CD4-positive, alpha-beta T cell (primary cell): ENCODE data around the gene CRACR2A. TPM values are rescaled to one million over a fixed set of nuclear protein-coding genes. Genes with fewer than 3 reads are reported as not detected.

Source experiments
- ATAC-seq: fragments of 200-7000 bp; cut with Tn5 transposase; one replicate; pipeline ENCODE4 v1.10.0; 2022; ENCODE audit warnings: mild to moderate bottlenecking; ENCODE audit not compliant: poor library complexity
- CTCF ChIA-PET: fragments of 350-600 bp; sonication (Branson Sonifier 250); formaldehyde crosslinking; loops from one replicate; lab custom pipeline; 2021; ENCODE audit warnings: antibody characterized with exemption, inconsistent platforms; lab: Charles Lee
- POLR2A ChIA-PET: fragments of 350-600 bp; sonication (Branson Sonifier 250); formaldehyde crosslinking; loops from one replicate; lab custom pipeline; 2021; ENCODE audit warnings: antibody characterized with exemption, inconsistent platforms; lab: Charles Lee
- DNase-seq, 14 experiments: peaks; one replicate each; pipeline ENCODE4 v3.0.0-alpha.2; 2013 to 2020; ENCODE audit warnings: mixed read lengths in 2 of 14
- H3K27ac ChIP-seq, 2 donors: one replicate each; pipeline versions ENCODE4 v1.5.1 to v1.7.0; 2013; ENCODE audit warnings: low read length in 2 of 2, low read depth in 1 of 2, mild to moderate bottlenecking in 1 of 2
- H3K27me3 ChIP-seq, 2 experiments: 1 replicate in 1 of 2; 2 replicates in 1 of 2; pipeline versions ENCODE4 v1.6.1 to v1.7.0; 2013; ENCODE audit warnings: low read length in 2 of 2, control low read depth in 1 of 2, mild to moderate bottlenecking in 1 of 2, moderate library complexity in 1 of 2; ENCODE audit not compliant: insufficient read depth in 2 of 2, control insufficient read depth in 1 of 2
- H3K36me3 ChIP-seq: one replicate; pipeline ENCODE4 v1.6.1; 2013; ENCODE audit warnings: low read length, control low read depth; ENCODE audit not compliant: insufficient read depth
- H3K4me1 ChIP-seq: one replicate; pipeline ENCODE4 v1.6.1; 2013; ENCODE audit warnings: low read length, control low read depth; ENCODE audit not compliant: insufficient read depth
- H3K4me3 ChIP-seq: one replicate; pipeline ENCODE4 v1.5.1; 2013; ENCODE audit warnings: mild to moderate bottlenecking, low read length, moderate library complexity
- H3K9me3 ChIP-seq, 2 experiments: 1 replicate in 1 of 2; 2 replicates in 1 of 2; pipeline versions ENCODE4 v1.6.1 to v1.7.0; 2013; ENCODE audit warnings: low read length in 2 of 2, mild to moderate bottlenecking in 2 of 2, control low read depth in 1 of 2, moderate library complexity in 1 of 2; ENCODE audit not compliant: control insufficient read depth in 1 of 2, insufficient read depth in 1 of 2
- H3K27ac Mint-ChIP-seq: one replicate; pipeline ENCODE4 v1.8.0; 2020; ENCODE audit warnings: mixed read lengths
- H3K27me3 Mint-ChIP-seq: one replicate; pipeline ENCODE4 v1.8.0; 2021; ENCODE audit warnings: mixed read lengths
- H3K36me3 Mint-ChIP-seq: one replicate; pipeline ENCODE4 v1.8.0; 2021; ENCODE audit warnings: low read depth, mixed read lengths
- H3K4me1 Mint-ChIP-seq: one replicate; pipeline ENCODE4 v1.8.0; 2021; ENCODE audit warnings: low read depth, mixed read lengths
- H3K4me3 Mint-ChIP-seq: one replicate; pipeline ENCODE4 v1.8.0; 2020; ENCODE audit warnings: mild to moderate bottlenecking, mixed read lengths
- H3K9me3 Mint-ChIP-seq: one replicate; pipeline ENCODE4 v1.8.0; 2020; ENCODE audit warnings: mixed read lengths
- CTCF ChIP-seq: fragments of 200-600 bp; IDR thresholded peaks from one replicate; pipeline ENCODE4 v1.8.0; 2022; ENCODE audit warnings: antibody characterized with exemption, mild to moderate bottlenecking
- intact Hi-C, 2 experiments: fragments of 100-400 bp; cut with DNase I in 1 of 2; cut with micrococcal nuclease in 1 of 2; formaldehyde crosslinking; loops; one replicate each; pipeline versions ENCODE4 v1.15.1 to v1.9.0; 2023 to 2025; cut with DNase I, micrococcal nuclease
- total RNA-seq, 174 experiments: library from RNA in 2 of 174; stranded (reverse) in 2 of 174; gene quantifications; one replicate each; pipeline ENCODE4 v1.2.3 and lab custom pipeline; 2021 to 2026

CRACR2A gene
- total RNA-seq, 2 experiments from 2014 or later = 23.5 to 27.5 TPM

- TF ChIP-seq CTCF = no peak
- Mint-ChIP-seq H3K9me3 (no peaks in the 10 kb centered on the region), H3K36me3 (peaks cover 83% of the 10 kb centered on the region), H3K27ac (no peak overlapping the region), H3K4me3 (no peak overlapping the region), H3K27me3 (no peaks in the 10 kb centered on the region), H3K4me1 (no peaks in the 10 kb centered on the region)
- intact Hi-C loops = no loop called here
- Histone ChIP-seq H3K4me1 (no peaks in the 10 kb centered on the region), H3K9me3 (no peaks in the 10 kb centered on the region), H3K36me3 (peaks cover 43% of the 10 kb centered on the region), H3K27me3 (no peaks in the 10 kb centered on the region), H3K4me3 (no peak overlapping the region), H3K27ac (no peak overlapping the region)
- POLR2A ChIA-PET = no interaction called here
- ATAC-seq (no peak), DNase-seq (no peak)
- CTCF ChIA-PET = no interaction called here
Observed at GRCh38 chr12:3644104-3644503, 108.8 kb downstream of the CRACR2A start.

DNA sequence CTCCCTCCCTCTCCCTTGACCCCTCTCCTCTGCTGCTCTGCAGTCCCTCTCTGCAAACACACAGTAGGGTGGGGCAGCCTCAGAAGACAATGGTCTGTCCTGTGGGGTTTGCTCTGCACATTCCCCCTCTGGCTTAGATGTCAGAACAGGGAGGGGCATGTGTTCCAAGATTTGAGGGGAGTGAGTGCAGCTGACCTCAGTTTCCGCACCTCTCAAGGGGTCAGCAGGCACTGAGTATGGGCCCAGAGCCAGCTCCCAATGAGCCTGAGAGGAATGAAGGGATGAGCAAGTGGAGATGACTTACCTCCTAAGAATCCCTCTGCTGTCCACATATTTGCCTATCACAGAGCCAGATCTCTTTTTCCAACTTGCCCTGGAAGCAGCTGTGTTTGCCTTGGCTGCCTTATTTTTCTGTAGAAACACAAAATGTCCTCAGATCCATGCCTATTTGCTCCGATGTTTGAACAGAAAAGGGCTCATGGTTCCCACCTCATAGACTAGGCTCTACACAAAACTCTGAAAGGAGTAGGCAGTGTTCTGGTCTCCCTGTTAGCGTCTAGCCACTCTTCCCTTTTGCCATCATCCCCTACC, 111.4 kb downstream of the CRACR2A start:
- Histone ChIP-seq H3K9me3 (no peaks in the 10 kb centered on the region), H3K36me3 (peaks cover 49% of the 10 kb centered on the region), H3K4me3 (no peak overlapping the region), H3K27ac (no peak overlapping the region), H3K27me3 (no peaks in the 10 kb centered on the region), H3K4me1 (no peaks in the 10 kb centered on the region)
- DNase-seq (no peak), ATAC-seq (no peak)
- ChIA-PET POLR2A (no interaction called here), CTCF (no interaction called here)
- Mint-ChIP-seq H3K36me3 (peaks cover 89% of the 10 kb centered on the region), H3K27me3 (no peaks in the 10 kb centered on the region), H3K4me3 (no peak overlapping the region), H3K9me3 (no peaks in the 10 kb centered on the region), H3K27ac (no peak overlapping the region), H3K4me1 (no peaks in the 10 kb centered on the region)
- intact Hi-C loops = no loop called here
- TF ChIP-seq CTCF = no peak

- peaks cover 74% of the 10 kb centered on the region for H3K36me3 Mint-ChIP-seq
- Histone ChIP-seq H3K4me1 (no peaks in the 10 kb centered on the region), H3K4me3 (no peak overlapping the region), H3K36me3 (peaks cover 53% of the 10 kb centered on the region), H3K27ac (no peak overlapping the region), H3K9me3 (no peaks in the 10 kb centered on the region), H3K27me3 (no peaks in the 10 kb centered on the region)
- no peaks in the 10 kb centered on the region for H3K27me3 Mint-ChIP-seq
- DNase-seq (no peak), ATAC-seq (no peak)
- CTCF ChIA-PET = no interaction called here
- POLR2A ChIA-PET = no interaction called here
- H3K9me3 Mint-ChIP-seq = no peaks in the 10 kb centered on the region
- H3K4me1 Mint-ChIP-seq = no peaks in the 10 kb centered on the region
- no peak overlapping the region for H3K27ac Mint-ChIP-seq
- no peak overlapping the region for H3K4me3 Mint-ChIP-seq
- no peak for TF ChIP-seq CTCF
- intact Hi-C loops = no loop called here
Observed at GRCh38 chr12:3636328-3636727, 116.6 kb downstream of the CRACR2A start.
